Hepatocyte (in vitro differentiated cells): ENCODE measurements around the gene RIMBP2. TPM values are rescaled to one million over a fixed set of nuclear protein-coding genes. Genes with fewer than 3 reads are reported as not detected.

ENCODE experiments used
- DNase-seq: peaks from one replicate; pipeline ENCODE4 v3.0.0-alpha.2; 2016; ENCODE audit warnings: low spot score
- H2AFZ ChIP-seq: fragments of 200-600 bp; sonication (generic); 2 replicates; pipeline ENCODE4 v1.6.0; 2016; ENCODE audit warnings: antibody characterized with exemption, mild to moderate bottlenecking
- H3K27ac ChIP-seq: fragments of 200-600 bp; sonication (generic); 2 replicates; pipeline ENCODE4 v1.5.1; 2016; ENCODE audit warnings: mild to moderate bottlenecking
- H3K27me3 ChIP-seq: fragments of 200-600 bp; sonication (generic); 2 replicates; pipeline ENCODE4 v1.6.1; 2016
- H3K36me3 ChIP-seq: fragments of 200-600 bp; sonication (generic); replicated peaks from 2 replicates; pipeline ENCODE4 v1.5.1; 2016; ENCODE audit warnings: low read depth; ENCODE audit not compliant: insufficient read depth
- H3K4me1 ChIP-seq: fragments of 200-600 bp; sonication (generic); 2 replicates; pipeline ENCODE4 v1.5.1; 2016; ENCODE audit warnings: mild to moderate bottlenecking, moderate library complexity; ENCODE audit not compliant: insufficient read depth
- H3K4me2 ChIP-seq: fragments of 200-600 bp; sonication (generic); 2 replicates; pipeline ENCODE4 v1.6.0; 2016
- H3K4me3 ChIP-seq: fragments of 200-600 bp; sonication (generic); 2 replicates; pipeline ENCODE4 v1.5.1; 2016; ENCODE audit warnings: mild to moderate bottlenecking
- H3K79me2 ChIP-seq: fragments of 200-600 bp; sonication (generic); 2 replicates; pipeline ENCODE4 v1.6.0; 2017; ENCODE audit warnings: mild to moderate bottlenecking
- H3K9me2 ChIP-seq: fragments of 200-600 bp; sonication (generic); replicated peaks from 2 replicates; pipeline ENCODE4 v1.6.0; 2017; ENCODE audit warnings: mild to moderate bottlenecking; ENCODE audit not compliant: insufficient read depth
- H3K9me3 ChIP-seq: fragments of 200-600 bp; sonication (generic); 2 replicates; pipeline ENCODE4 v1.5.1; 2016; ENCODE audit warnings: low read depth, mild to moderate bottlenecking
- H4K20me1 ChIP-seq: fragments of 200-600 bp; sonication (generic); 2 replicates; pipeline ENCODE4 v1.6.0; 2016; ENCODE audit warnings: mild to moderate bottlenecking; ENCODE audit not compliant: insufficient read depth, poor library complexity, severe bottlenecking
- CTCF ChIP-seq: fragments of 200-600 bp; sonication (generic); IDR thresholded peaks from 2 replicates; pipeline ENCODE4 v1.5.1; 2016; ENCODE audit warnings: antibody characterized with exemption, mild to moderate bottlenecking; ENCODE audit not compliant: poor library complexity
- EZH2 ChIP-seq: fragments of 200-600 bp; sonication (generic); IDR thresholded peaks from 2 replicates; pipeline ENCODE4 v1.6.1; 2016; ENCODE audit warnings: antibody characterized with exemption, mild to moderate bottlenecking, borderline replicate concordance
- EZH2phosphoT487 ChIP-seq: fragments of 200-600 bp; sonication (generic); IDR thresholded peaks from one replicate; pipeline ENCODE4 v1.6.1; 2018; ENCODE audit warnings: antibody characterized with exemption, mild to moderate bottlenecking, low read depth, moderate library complexity; ENCODE audit not compliant: unreplicated experiment, severe bottlenecking
- WGBS: methylation state at CpG from one replicate; pipeline ENCODE4 v1.1.6; 2016; ENCODE audit warnings: low lambda C conversion rate; ENCODE audit errors: missing lambda C conversion rate; 5-methylcytosine and 5-hydroxymethylcytosine counted together
- polyA plus RNA-seq: library from polyadenylated mRNA; unstranded; fragments of >200 nt; fragmentation: Nextera tagmentation; extraction: Ambion mirVana; gene quantifications from 2 replicates; pipeline ENCODE4 v1.2.1, GENCODE V29; 2016
- total RNA-seq: library from RNA; depleted of rRNA; stranded (reverse); fragments of >200 nt; gene quantifications from 2 replicates; pipeline ENCODE4 v1.2.3, GENCODE V29; 2014

The RIMBP2 gene
- total and polyA plus RNA-seq, 2 experiments from 2014 or later: 2.5 to 4.4 TPM

GRCh38 chr12:130579231-130579630, 136.9 kb downstream of the RIMBP2 start:
- no peak overlapping the region for H3K27ac ChIP-seq
- no peaks in the 10 kb centered on the region for H3K27me3 ChIP-seq
- H4K20me1 ChIP-seq: no peaks in the 10 kb centered on the region
- H3K9me2 ChIP-seq: no peaks in the 10 kb centered on the region
- H3K4me1 ChIP-seq: no peaks in the 10 kb centered on the region
- H3K36me3 ChIP-seq: no peaks in the 10 kb centered on the region
- DNase-seq: no peak
- no peak overlapping the region for H3K4me2 ChIP-seq
- WGBS: 58% methylated on average over 7 of the region's 7 CpGs
- TF ChIP-seq CTCF: no peak
- TF ChIP-seq EZH2: no peak
- no peak for TF ChIP-seq EZH2phosphoT487
- no peaks in the 10 kb centered on the region for H3K79me2 ChIP-seq
- no peak overlapping the region for H2AFZ ChIP-seq
- no peak overlapping the region for H3K4me3 ChIP-seq
- H3K9me3 ChIP-seq: no peaks in the 10 kb centered on the region

DNA sequence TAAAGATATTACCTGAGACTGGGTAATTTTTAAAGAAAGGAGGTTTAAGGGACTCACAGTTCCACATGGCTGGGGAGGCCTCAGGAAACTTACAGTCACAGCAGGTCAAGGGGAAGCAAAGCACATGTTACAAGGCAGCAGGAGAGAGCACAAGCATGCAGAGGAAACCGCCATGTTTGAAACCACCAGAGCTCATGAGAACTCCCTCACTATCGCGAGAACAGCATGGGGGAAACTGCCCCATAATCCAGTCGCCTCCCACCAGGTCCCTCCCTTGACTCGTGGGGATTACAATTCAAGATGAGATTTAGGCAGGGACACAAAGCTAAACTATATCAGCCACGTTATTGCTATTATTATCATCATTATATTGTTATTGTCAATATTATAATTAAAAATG, 138.7 kb downstream of the RIMBP2 start:
- Histone ChIP-seq H2AFZ (no peak overlapping the region), H3K9me3 (no peaks in the 10 kb centered on the region), H4K20me1 (no peaks in the 10 kb centered on the region), H3K79me2 (no peaks in the 10 kb centered on the region), H3K36me3 (no peaks in the 10 kb centered on the region), H3K4me3 (no peak overlapping the region), H3K27me3 (no peaks in the 10 kb centered on the region), H3K27ac (no peak overlapping the region), H3K9me2 (no peaks in the 10 kb centered on the region), H3K4me2 (no peak overlapping the region), H3K4me1 (no peaks in the 10 kb centered on the region)
- no peak for DNase-seq
- 82% methylated on average over 6 of the region's 6 CpGs for WGBS
- TF ChIP-seq EZH2phosphoT487: no peak
- no peak for TF ChIP-seq CTCF
- no peak for TF ChIP-seq EZH2

- H3K27ac ChIP-seq: no peak overlapping the region
- no peak overlapping the region for H3K4me3 ChIP-seq
- H3K4me1 ChIP-seq: no peaks in the 10 kb centered on the region
- no peaks in the 10 kb centered on the region for H3K9me2 ChIP-seq
- no peaks in the 10 kb centered on the region for H3K27me3 ChIP-seq
- no peak overlapping the region for H3K4me2 ChIP-seq
- WGBS: 92% methylated on average over 17 of the region's 17 CpGs
- H3K9me3 ChIP-seq: no peaks in the 10 kb centered on the region
- TF ChIP-seq EZH2phosphoT487 (no peak), EZH2 (no peak), CTCF (no peak)
- H3K79me2 ChIP-seq: no peaks in the 10 kb centered on the region
- no peak for DNase-seq
- H2AFZ ChIP-seq: no peak overlapping the region
- H4K20me1 ChIP-seq: no peaks in the 10 kb centered on the region
- no peaks in the 10 kb centered on the region for H3K36me3 ChIP-seq
Observed at GRCh38 chr12:130576371-130576816, 139.7 kb downstream of the RIMBP2 start.

DNA sequence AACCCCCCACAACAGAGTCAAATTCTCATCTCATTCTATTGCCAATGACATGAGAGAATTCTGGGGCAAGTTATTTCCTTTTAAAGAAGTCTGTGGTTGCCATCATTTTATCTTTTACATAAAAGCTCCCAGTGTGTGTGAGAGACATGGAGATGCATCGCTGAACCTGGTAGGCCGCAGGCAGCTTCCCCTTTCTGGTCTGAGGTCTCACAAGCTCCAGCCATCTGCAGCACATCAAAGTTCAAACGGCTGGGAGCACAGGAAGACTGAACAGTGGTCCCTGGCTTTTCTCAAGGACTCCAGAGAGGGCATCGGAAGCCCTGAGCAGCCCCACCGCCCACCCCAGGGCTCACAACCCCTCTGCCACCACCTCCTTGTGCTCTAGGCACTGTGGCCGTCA, 141.7 kb downstream of the RIMBP2 start:
- no peak overlapping the region for H3K4me3 ChIP-seq
- no peaks in the 10 kb centered on the region for H3K9me2 ChIP-seq
- no peak overlapping the region for H3K4me2 ChIP-seq
- no peak overlapping the region for H2AFZ ChIP-seq
- H3K27ac ChIP-seq: no peak overlapping the region
- H3K4me1 ChIP-seq: no peaks in the 10 kb centered on the region
- H3K27me3 ChIP-seq: no peaks in the 10 kb centered on the region
- H3K36me3 ChIP-seq: no peaks in the 10 kb centered on the region
- 81% methylated on average over 6 of the region's 6 CpGs for WGBS
- no peaks in the 10 kb centered on the region for H3K9me3 ChIP-seq
- DNase-seq: no peak
- no peaks in the 10 kb centered on the region for H3K79me2 ChIP-seq
- no peaks in the 10 kb centered on the region for H4K20me1 ChIP-seq
- TF ChIP-seq CTCF (no peak), EZH2phosphoT487 (no peak), EZH2 (no peak)
